HCT116 (cell line): ENCODE measurements around the gene CRMP1. TPM values are rescaled to one million over a fixed set of nuclear protein-coding genes. Genes with fewer than 3 reads are reported as not detected.

Experiments used
- ATAC-seq: fragments of 200-7000 bp; cut with Tn5 transposase; 2 replicates; pipeline ENCODE4 v1.9.1; 2020; ENCODE audit warnings: mild to moderate bottlenecking, moderate library complexity
- BruUV-seq: library from RNA; stranded (reverse); fragments of 400-500 nt; replicated peaks from 2 replicates; lab custom pipeline; 2021; lab: Mats Ljungman, UMichigan
- CTCF ChIA-PET: fragments of 300-600 bp; sonication (Branson Sonifier 250); formaldehyde crosslinking; loops from one replicate; lab custom pipeline; 2021; ENCODE audit warnings: antibody characterized with exemption; lab: Charles Lee
- POLR2A ChIA-PET: fragments of 300-600, 350-600 bp; sonication (Branson Sonifier 250); formaldehyde crosslinking; loops from one replicate; lab custom pipeline; 2021; ENCODE audit warnings: antibody characterized with exemption; lab: Charles Lee
- RAD21 ChIA-PET, 2 experiments: fragments of 300-600 bp; sonication (Branson Sonifier 250); formaldehyde crosslinking; loops; one replicate each; lab custom pipeline; 2023; ENCODE audit warnings: low total read pairs in 2 of 2; ENCODE audit not compliant: uncharacterized antibody in 2 of 2, unreplicated experiment in 2 of 2, low non-redundant PET in 1 of 2; lab: Charles Lee
- DNase-seq: peaks from one replicate; pipeline ENCODE4 v3.0.0-alpha.2; 2010; ENCODE audit warnings: low read depth, low spot score
- H2AFZ ChIP-seq: fragments of 200-600 bp; shearing (Covaris generic), sonication (generic); 2 replicates; pipeline ENCODE4 v1.6.1; 2017; ENCODE audit warnings: low read depth, mixed run types, mixed read lengths, antibody characterized with exemption, low read length; ENCODE audit not compliant: poor library complexity, severe bottlenecking
- H3K27ac ChIP-seq: 2 replicates; pipeline ENCODE4 v1.5.1; 2012; ENCODE audit warnings: low read depth, low read length
- H3K27me3 ChIP-seq: fragments of 200-600 bp; sonication (generic); 2 replicates; pipeline ENCODE4 v1.6.1; 2016; ENCODE audit warnings: mixed run types, low read length, mixed read lengths; ENCODE audit not compliant: insufficient read depth
- H3K36me3 ChIP-seq, 2 experiments: fragments of 200-500 bp in 1 of 2; fragments of 200-600 bp in 1 of 2; sonication (Bioruptor generic) in 1 of 2; sonication (generic) in 1 of 2; 2 replicates each; pipeline versions ENCODE4 v1.5.1 to v1.6.1; 2014 to 2016; ENCODE audit warnings: low read length in 2 of 2, inconsistent platforms in 1 of 2, mixed read lengths in 1 of 2, mixed run types in 1 of 2; ENCODE audit not compliant: insufficient read depth in 2 of 2, control insufficient read depth in 1 of 2
- H3K4me1 ChIP-seq, 2 experiments: fragments of 200-600 bp in 1 of 2; sonication (generic) in 1 of 2; 2 replicates each; pipeline versions ENCODE4 v1.5.1 to v1.6.1; 2012 to 2017; ENCODE audit warnings: low read length in 2 of 2, inconsistent platforms in 1 of 2, mild to moderate bottlenecking in 1 of 2, mixed read lengths in 1 of 2, mixed run types in 1 of 2, moderate library complexity in 1 of 2; ENCODE audit not compliant: insufficient read depth in 2 of 2, control insufficient read depth in 1 of 2
- H3K4me2 ChIP-seq: fragments of 200-600 bp; sonication (generic); 2 replicates; pipeline ENCODE4 v1.6.1; 2017; ENCODE audit warnings: mixed run types, low read length, mixed read lengths
- H3K4me3 ChIP-seq, 2 experiments: fragments of 200-600 bp in 1 of 2; sonication (generic) in 1 of 2; replicated peaks in 1 of 2; 2 replicates each; pipeline ENCODE4 v1.5.1; 2011 to 2016; ENCODE audit warnings: low read length in 2 of 2, control low read depth in 1 of 2, low read depth in 1 of 2, mild to moderate bottlenecking in 1 of 2, mixed read lengths in 1 of 2, mixed run types in 1 of 2
- H3K79me2 ChIP-seq: fragments of 200-600 bp; sonication (generic); 2 replicates; pipeline ENCODE4 v1.6.1; 2017; ENCODE audit warnings: mild to moderate bottlenecking, mixed run types, low read length, moderate library complexity, mixed read lengths; ENCODE audit not compliant: insufficient read depth
- H3K9ac ChIP-seq: fragments of 200-600 bp; sonication (generic); 2 replicates; pipeline ENCODE4 v1.6.1; 2016; ENCODE audit warnings: low read length, mixed read lengths
- H3K9me2 ChIP-seq: fragments of 200-600 bp; sonication (generic), shearing (Covaris generic); 2 replicates; pipeline ENCODE4 v1.6.1; 2017; ENCODE audit warnings: mixed run types, mild to moderate bottlenecking, moderate library complexity; ENCODE audit not compliant: insufficient read depth
- H3K9me3 ChIP-seq, 2 experiments: fragments of 200-500 bp in 1 of 2; fragments of 200-600 bp in 1 of 2; sonication (Bioruptor generic) in 1 of 2; sonication (generic) in 1 of 2; 2 replicates each; pipeline ENCODE4 v1.6.1; 2014 to 2017; ENCODE audit warnings: low read length in 2 of 2, mixed read lengths in 2 of 2, inconsistent platforms in 1 of 2, low read depth in 1 of 2, mild to moderate bottlenecking in 1 of 2, mixed run types in 1 of 2, moderate library complexity in 1 of 2; ENCODE audit not compliant: control insufficient read depth in 1 of 2, insufficient read depth in 1 of 2
- H4K20me1 ChIP-seq: fragments of 200-600 bp; sonication (generic), shearing (Covaris generic); 2 replicates; pipeline ENCODE4 v1.6.1; 2017; ENCODE audit warnings: mixed run types, mild to moderate bottlenecking, moderate library complexity; ENCODE audit not compliant: insufficient read depth
- ATF3 ChIP-seq: IDR thresholded peaks from 2 replicates; pipeline ENCODE4 v1.6.1; 2012
- CBX3 ChIP-seq: IDR thresholded peaks from 2 replicates; pipeline ENCODE4 v1.6.1; 2012; ENCODE audit warnings: low read depth
- CTCF ChIP-seq, 3 experiments: fragments of 200-600 bp in 1 of 3; sonication (generic) in 1 of 3; IDR thresholded peaks in 2 of 3; conservative IDR thresholded peaks in 1 of 3; 2 replicates each; pipeline ENCODE4 v1.5.1; 2012 to 2017; ENCODE audit warnings: low read depth in 2 of 3, low read length in 2 of 3, antibody characterized with exemption in 1 of 3, borderline replicate concordance in 1 of 3, control low read depth in 1 of 3, mild to moderate bottlenecking in 1 of 3, mixed read lengths in 1 of 3, mixed run types in 1 of 3, moderate library complexity in 1 of 3; ENCODE audit not compliant: insufficient read depth in 1 of 3
- ELF1 ChIP-seq: IDR thresholded peaks from 2 replicates; pipeline ENCODE4 v1.6.1; 2012; ENCODE audit warnings: low read depth, borderline replicate concordance
- EZH2phosphoT487 ChIP-seq: fragments of 200-600 bp; IDR thresholded peaks from 2 replicates; pipeline ENCODE4 v1.6.1; 2018; ENCODE audit warnings: antibody characterized with exemption, borderline replicate concordance
- JUND ChIP-seq: IDR thresholded peaks from 2 replicates; pipeline ENCODE4 v1.6.1; 2012
- MAX ChIP-seq: IDR thresholded peaks from 2 replicates; pipeline ENCODE4 v1.6.1; 2012
- POLR2A ChIP-seq: IDR thresholded peaks from 2 replicates; pipeline ENCODE4 v1.7.0; 2011; ENCODE audit warnings: borderline replicate concordance; ENCODE audit not compliant: insufficient read depth, insufficient read length; ENCODE audit errors: extremely low read depth
- POLR2AphosphoS5 ChIP-seq: IDR thresholded peaks from 2 replicates; pipeline ENCODE4 v1.6.1; 2011; ENCODE audit warnings: mild to moderate bottlenecking, low read depth, low read length, moderate library complexity
- SIN3A ChIP-seq: IDR thresholded peaks from 2 replicates; pipeline ENCODE4 v1.6.1; 2012; ENCODE audit warnings: low read depth
- SRF ChIP-seq: IDR thresholded peaks from 2 replicates; pipeline ENCODE4 v1.6.1; 2012; ENCODE audit warnings: low read depth
- TCF7L2 ChIP-seq: IDR thresholded peaks from 2 replicates; pipeline ENCODE4 v1.7.0; 2011; ENCODE audit warnings: borderline replicate concordance, inconsistent platforms; ENCODE audit not compliant: insufficient read depth, insufficient read length; ENCODE audit errors: extremely low read depth
- ZBTB33 ChIP-seq: IDR thresholded peaks from 2 replicates; pipeline ENCODE4 v1.6.1; 2011; ENCODE audit warnings: mild to moderate bottlenecking, low read length, moderate library complexity; ENCODE audit not compliant: insufficient replicate concordance; ENCODE audit errors: extremely low read depth
- ZFX ChIP-seq: fragments of 450-650 bp; IDR thresholded peaks from 2 replicates; pipeline ENCODE4 v1.6.1; 2017
- intact Hi-C: fragments of 100-400 bp; cut with micrococcal nuclease; formaldehyde crosslinking; loops from 2 replicates; pipeline ENCODE4 v1.10.0; 2022
- total RNA-seq: library from RNA; stranded (reverse); gene quantifications from one replicate; pipeline ENCODE4 v1.2.1, GENCODE V29; 2021; ENCODE audit not compliant: unreplicated experiment

Gene CRMP1
- total RNA-seq, 1 experiment from 2014 or later: not detected

- TF ChIP-seq JUND (no peak), EZH2phosphoT487 (no peak), MAX (no peak), POLR2AphosphoS5 (no peak), TCF7L2 (no peak), CBX3 (no peak), ATF3 (no peak), CTCF (IDR thresholded peaks at IDR 0.05 in 2 of 3, conservative IDR thresholded peaks at IDR 0.05 in 1 of 3; ENCODE audit: borderline replicate concordance in 1 of 3, insufficient read depth in 1 of 3, low read depth in 2 of 3, low read length in 2 of 3) (no peak), SIN3A (no peak), ELF1 (no peak), ZFX (no peak), SRF (no peak), ZBTB33 (no peak), POLR2A (no peak)
- TF ChIP-seq, all 23 proteins: peak for 0
- no peak overlapping the region for H3K4me3 ChIP-seq
- RAD21 ChIA-PET: no interaction called here
- H3K79me2 ChIP-seq: no peaks in the 10 kb centered on the region
- H3K4me2 ChIP-seq: no peak overlapping the region
- no peak overlapping the region for H2AFZ ChIP-seq
- no TSS peak for BruUV-seq
- no peaks in the 10 kb centered on the region for H3K36me3 ChIP-seq
- POLR2A ChIA-PET: no interaction called here
- H3K4me1 ChIP-seq: peaks cover 0 to 3% of the 10 kb centered on the region in 2 experiments; a peak in 1 of 4 replicates
- peaks cover 77% of the 10 kb centered on the region for H3K27me3 ChIP-seq
- no peak overlapping the region for H3K27ac ChIP-seq
- ATAC-seq (no peak), DNase-seq (no peak)
- H3K9me2 ChIP-seq: no peaks in the 10 kb centered on the region
- intact Hi-C loops: no loop called here
- CTCF ChIA-PET: no interaction called here
- no peaks in the 10 kb centered on the region for H4K20me1 ChIP-seq
- no peak overlapping the region for H3K9ac ChIP-seq
- no peaks in the 10 kb centered on the region for H3K9me3 ChIP-seq
Measured at GRCh38 chr4:5930456-5930855, 37.6 kb upstream of the CRMP1 start.
